HepG2 (cell line): ENCODE results near the gene IFI27L2. TPM values are rescaled to one million over a fixed set of nuclear protein-coding genes. Genes with fewer than 3 reads are reported as not detected.

Experiments
- ATAC-seq: fragments of 200-7000 bp; cut with Tn5 transposase; 3 replicates; pipeline ENCODE4 v1.9.1; 2020; ENCODE audit warnings: mild to moderate bottlenecking, moderate library complexity
- BruUV-seq: library from RNA; stranded (reverse); fragments of 400-500 nt; replicated peaks from 2 replicates; lab custom pipeline; 2021; lab: Mats Ljungman, UMichigan
- CTCF ChIA-PET: fragments of 300-600 bp; formaldehyde crosslinking; extraction: SDS; loops from one replicate; lab custom pipeline; 2021; ENCODE audit warnings: low total read pairs, inconsistent platforms, low intra/inter-chr PET ratio; lab: Yijun Ruan, JAX
- POLR2A ChIA-PET: fragments of 350-600 bp; sonication (Branson Sonifier 250); formaldehyde crosslinking; loops from one replicate; lab custom pipeline; 2020; ENCODE audit warnings: antibody characterized with exemption, inconsistent platforms; lab: Yijun Ruan, JAX
- DNase-seq: peaks from one replicate; pipeline ENCODE4 v3.0.0-alpha.2; 2015; ENCODE audit warnings: low spot score
- FAIRE-seq: peaks from 3 replicates; lab custom pipeline; 2011; peaks lifted over from hg19 to GRCh38; lab: Jason Lieb, UNC
- H2AFZ ChIP-seq: one replicate; pipeline ENCODE4 v1.6.1; 2011; ENCODE audit warnings: low read length, inconsistent platforms
- H3K27ac ChIP-seq: fragments of 300-600 bp; 3 replicates; pipeline ENCODE4 v1.8.0; 2011; ENCODE audit warnings: mixed run types, mild to moderate bottlenecking, mixed read lengths, low read length, inconsistent platforms; ENCODE audit not compliant: insufficient read depth; ENCODE audit errors: extremely low read length
- H3K27me3 ChIP-seq, 2 experiments: fragments of 200-600 bp in 1 of 2; 2 replicates in 1 of 2; 3 replicates in 1 of 2; pipeline versions ENCODE4 v1.6.0 to v1.8.0; 2011; ENCODE audit warnings: low read length in 2 of 2, mild to moderate bottlenecking in 2 of 2, moderate library complexity in 2 of 2, inconsistent platforms in 1 of 2; ENCODE audit not compliant: insufficient read depth in 2 of 2, control insufficient read depth in 1 of 2
- H3K36me3 ChIP-seq, 2 experiments: fragments of 200-600 bp in 1 of 2; replicated peaks in 1 of 2; 2 replicates in 1 of 2; 3 replicates in 1 of 2; pipeline versions ENCODE4 v1.5.1 to v1.8.0; 2011; ENCODE audit warnings: low read length in 2 of 2, inconsistent platforms in 1 of 2; ENCODE audit not compliant: insufficient read depth in 2 of 2, control insufficient read depth in 1 of 2
- H3K4me1 ChIP-seq: 2 replicates; pipeline ENCODE4 v1.5.1; 2012; ENCODE audit warnings: low read length, inconsistent platforms; ENCODE audit not compliant: insufficient read depth
- H3K4me2 ChIP-seq: 2 replicates; pipeline ENCODE4 v1.6.0; 2011; ENCODE audit warnings: low read depth, low read length, inconsistent platforms
- H3K4me3 ChIP-seq, 3 experiments: fragments of 200-600 bp in 1 of 3; sonication (generic), shearing (Covaris generic) in 1 of 3; replicated peaks in 1 of 3; 2 replicates each; pipeline ENCODE4 v1.5.1; 2011 to 2016; ENCODE audit warnings: low read length in 3 of 3, inconsistent platforms in 2 of 3, low read depth in 2 of 3, mild to moderate bottlenecking in 2 of 3, control low read depth in 1 of 3, mixed read lengths in 1 of 3; ENCODE audit not compliant: insufficient read depth in 1 of 3
- H3K79me2 ChIP-seq: one replicate; pipeline ENCODE4 v1.6.1; 2011; ENCODE audit warnings: low read length, inconsistent platforms; ENCODE audit not compliant: insufficient read depth
- H3K9ac ChIP-seq: 2 replicates; pipeline ENCODE4 v1.6.0; 2011; ENCODE audit warnings: mild to moderate bottlenecking, low read depth, low read length, inconsistent platforms; ENCODE audit not compliant: insufficient read depth
- H3K9me3 ChIP-seq: 2 replicates; pipeline ENCODE4 v1.5.1; 2012; ENCODE audit warnings: mild to moderate bottlenecking, low read length
- H4K20me1 ChIP-seq: 2 replicates; pipeline ENCODE4 v1.6.0; 2011; ENCODE audit warnings: inconsistent platforms, mild to moderate bottlenecking, low read length, moderate library complexity; ENCODE audit not compliant: insufficient read depth
- HOXA5 ChIP-seq: sonication (generic); formaldehyde crosslinking; IDR thresholded peaks from 2 replicates; pipeline ENCODE4 v1.4.0; 2020; ENCODE audit warnings: missing genetic modification reagents
- RARG ChIP-seq: sonication (generic); formaldehyde crosslinking; IDR thresholded peaks from 2 replicates; pipeline ENCODE4 v1.4.0; 2020; ENCODE audit warnings: low read depth, mild to moderate bottlenecking, missing genetic modification reagents
- ZBED4 ChIP-seq: sonication (generic); formaldehyde crosslinking; IDR thresholded peaks from 2 replicates; pipeline ENCODE4 v1.4.0; 2020; ENCODE audit warnings: missing genetic modification reagents, borderline replicate concordance
- ZNF772 ChIP-seq: sonication (generic); formaldehyde crosslinking; IDR thresholded peaks from 2 replicates; pipeline ENCODE4 v1.5.0; 2020; ENCODE audit warnings: mild to moderate bottlenecking, missing genetic modification reagents
- ZNF841 ChIP-seq: sonication (generic); formaldehyde crosslinking; IDR thresholded peaks from 2 replicates; pipeline ENCODE4 v1.8.1; 2023; ENCODE audit warnings: missing genetic modification reagents, borderline replicate concordance
- WGBS: methylation state at CpG from one replicate; pipeline ENCODE4 v1.1.6; 2017; ENCODE audit warnings: low lambda C conversion rate; 5-methylcytosine and 5-hydroxymethylcytosine counted together
- in situ Hi-C: cut with HindIII; loops from 2 replicates; pipeline ENCODE4 v1.10.0; 2017; ENCODE audit warnings: low pct_unique_long_range_greater_than_20kb; ENCODE audit not compliant: extremely low pct_ligation_motif_present
- intact Hi-C: fragments of 100-400 bp; cut with micrococcal nuclease; formaldehyde crosslinking; loops from one replicate; pipeline ENCODE4 v1.10.0; 2022; ENCODE audit not compliant: unreplicated experiment
- polyA plus RNA-seq, 8 experiments: library from polyadenylated mRNA; depleted of rRNA in 3 of 8; stranded (reverse) in 7 of 8; unstranded in 1 of 8; fragments of >200 nt; fragmentation: Illumina TruSeq in 4 of 8; extraction: Trizol in 4 of 8; gene quantifications; 2 replicates each; pipeline versions ENCODE4 v1.2.1 to v1.2.3, GENCODE V29; 2011 to 2016; ENCODE audit warnings: low read depth in 4 of 8, missing spikeins in 1 of 8, mixed read lengths in 1 of 8; ENCODE audit not compliant: insufficient read depth in 1 of 8
- total RNA-seq, 5 experiments: library from RNA; depleted of rRNA; stranded (reverse); fragments of >200 nt; fragmentation: Illumina TruSeq; extraction: Trizol; gene quantifications; 2 replicates each; pipeline ENCODE4 v1.2.3, GENCODE V29; 2016; ENCODE audit warnings: low read depth in 1 of 5
- TF ChIP-seq, protein P1 (sequence below): sonication (generic); formaldehyde crosslinking; IDR thresholded peaks from 2 replicates; pipeline ENCODE4 v1.4.0; 2020; ENCODE audit warnings: mild to moderate bottlenecking, missing genetic modification reagents

The IFI27L2 gene
- total and polyA plus RNA-seq, 2 of the 13 experiments (the other 11 are each of a cell fraction or from before 2014, with no cell fraction given), result 4.3 to 4.8 TPM

- POLR2A ChIA-PET, result no interaction called here
- whole genome bisulfite sequencing, result 95% methylated on average over 5 of the region's 5 CpGs
- H3K4me1 ChIP-seq, result peaks cover 7% of the 10 kb centered on the region
- intact Hi-C loops, result no loop called here
- DNase-seq, result no peak
- no peaks in the 10 kb centered on the region for H3K9me3 ChIP-seq
- no peak overlapping the region for H3K27ac ChIP-seq
- H4K20me1 ChIP-seq, result no peaks in the 10 kb centered on the region
- no peak overlapping the region for H2AFZ ChIP-seq
- ATAC-seq, result no peak
- TF ChIP-seq ZBED4 (CRISPR knock-in tag) (no peak), RARG (CRISPR knock-in tag) (no peak), ZNF841 (CRISPR knock-in tag) (no peak), ZNF772 (CRISPR knock-in tag) (no peak), HOXA5 (CRISPR knock-in tag) (no peak)
- TF ChIP-seq, protein P1, sequence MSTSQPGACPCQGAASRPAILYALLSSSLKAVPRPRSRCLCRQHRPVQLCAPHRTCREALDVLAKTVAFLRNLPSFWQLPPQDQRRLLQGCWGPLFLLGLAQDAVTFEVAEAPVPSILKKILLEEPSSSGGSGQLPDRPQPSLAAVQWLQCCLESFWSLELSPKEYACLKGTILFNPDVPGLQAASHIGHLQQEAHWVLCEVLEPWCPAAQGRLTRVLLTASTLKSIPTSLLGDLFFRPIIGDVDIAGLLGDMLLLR (CRISPR knock-in tag), result no peak
- no peak for FAIRE-seq
- CTCF ChIA-PET, result no interaction called here
- in situ Hi-C loops, result no loop called here
- H3K79me2 ChIP-seq, result no peaks in the 10 kb centered on the region
- no peaks in the 10 kb centered on the region for H3K27me3 ChIP-seq
- H3K4me2 ChIP-seq, result no peak overlapping the region
- H3K9ac ChIP-seq, result no peak overlapping the region
- H3K4me3 ChIP-seq, result no peak overlapping the region
- BruUV-seq, result no TSS peak
- no peaks in the 10 kb centered on the region for H3K36me3 ChIP-seq
Measured at GRCh38 chr14:94088516-94088915, 40.9 kb downstream of the IFI27L2 start.
